ENCODE measurements around the gene TCEAL4. TPM values are rescaled to one million over a fixed set of nuclear protein-coding genes. Genes with fewer than 3 reads are reported as not detected.

The TCEAL4 gene
- total RNA-seq, 3 donors from 2014 or later (not counting 1 experiment from before 2014, with no cell fraction given) = 3.2 to 5.2 (median 4.9) TPM

DNA sequence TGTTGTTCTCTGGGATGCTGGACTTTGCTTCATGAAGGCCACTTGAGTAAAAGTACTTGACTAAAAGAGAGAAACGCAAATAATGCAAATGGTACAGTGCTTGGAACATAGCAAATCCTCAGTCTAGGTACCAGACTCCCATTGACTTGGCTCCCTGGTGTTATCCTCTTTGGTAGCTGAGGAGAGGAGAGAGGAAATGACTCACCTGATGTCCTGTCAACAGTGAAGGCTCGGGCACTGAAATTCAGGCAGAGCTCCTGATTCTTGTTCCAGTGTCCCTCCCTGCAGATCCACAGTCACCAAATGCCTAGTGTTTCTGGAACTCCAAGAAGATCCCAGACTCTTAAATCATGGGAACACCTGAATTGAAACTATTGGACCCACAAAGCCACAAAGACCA lies 22.5 kb upstream of the TCEAL4 start:
- ATAC-seq (no peak), DNase-seq (no peak)
- WGBS (ENCODE audit: insufficient coverage) = 88% methylated on average over 2 of the region's 2 CpGs
- Histone ChIP-seq H3K36me3 (ENCODE audit: control insufficient read depth, insufficient read depth, low read length) (no peaks in the 10 kb centered on the region), H3K4me1 (ENCODE audit: control insufficient read depth, insufficient read depth, low read length) (no peaks in the 10 kb centered on the region), H3K9me3 (ENCODE audit: control insufficient read depth, insufficient read depth, low read length) (no peaks in the 10 kb centered on the region), H3K27me3 (ENCODE audit: control insufficient read depth, insufficient read depth, low read length) (no peaks in the 10 kb centered on the region), H3K4me3 (ENCODE audit: low read length) (no peak overlapping the region), H3K27ac (ENCODE audit: low read length) (no peak overlapping the region)
- intact Hi-C loops (cut with micrococcal nuclease) = no loop called here
- Mint-ChIP-seq H3K27ac (no peak overlapping the region), H3K27me3 (ENCODE audit: low read depth in 2 of 2) (peaks cover 8 to 18% of the 10 kb centered on the region in 2 donors), H3K4me1 (no peaks in the 10 kb centered on the region), H3K36me3 (no peaks in the 10 kb centered on the region), H3K4me3 (no peak overlapping the region), H3K9me3 (no peaks in the 10 kb centered on the region)
- TF ChIP-seq, protein P1, sequence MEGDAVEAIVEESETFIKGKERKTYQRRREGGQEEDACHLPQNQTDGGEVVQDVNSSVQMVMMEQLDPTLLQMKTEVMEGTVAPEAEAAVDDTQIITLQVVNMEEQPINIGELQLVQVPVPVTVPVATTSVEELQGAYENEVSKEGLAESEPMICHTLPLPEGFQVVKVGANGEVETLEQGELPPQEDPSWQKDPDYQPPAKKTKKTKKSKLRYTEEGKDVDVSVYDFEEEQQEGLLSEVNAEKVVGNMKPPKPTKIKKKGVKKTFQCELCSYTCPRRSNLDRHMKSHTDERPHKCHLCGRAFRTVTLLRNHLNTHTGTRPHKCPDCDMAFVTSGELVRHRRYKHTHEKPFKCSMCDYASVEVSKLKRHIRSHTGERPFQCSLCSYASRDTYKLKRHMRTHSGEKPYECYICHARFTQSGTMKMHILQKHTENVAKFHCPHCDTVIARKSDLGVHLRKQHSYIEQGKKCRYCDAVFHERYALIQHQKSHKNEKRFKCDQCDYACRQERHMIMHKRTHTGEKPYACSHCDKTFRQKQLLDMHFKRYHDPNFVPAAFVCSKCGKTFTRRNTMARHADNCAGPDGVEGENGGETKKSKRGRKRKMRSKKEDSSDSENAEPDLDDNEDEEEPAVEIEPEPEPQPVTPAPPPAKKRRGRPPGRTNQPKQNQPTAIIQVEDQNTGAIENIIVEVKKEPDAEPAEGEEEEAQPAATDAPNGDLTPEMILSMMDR (IDR thresholded peaks at IDR 0.05) = no peak

DNA sequence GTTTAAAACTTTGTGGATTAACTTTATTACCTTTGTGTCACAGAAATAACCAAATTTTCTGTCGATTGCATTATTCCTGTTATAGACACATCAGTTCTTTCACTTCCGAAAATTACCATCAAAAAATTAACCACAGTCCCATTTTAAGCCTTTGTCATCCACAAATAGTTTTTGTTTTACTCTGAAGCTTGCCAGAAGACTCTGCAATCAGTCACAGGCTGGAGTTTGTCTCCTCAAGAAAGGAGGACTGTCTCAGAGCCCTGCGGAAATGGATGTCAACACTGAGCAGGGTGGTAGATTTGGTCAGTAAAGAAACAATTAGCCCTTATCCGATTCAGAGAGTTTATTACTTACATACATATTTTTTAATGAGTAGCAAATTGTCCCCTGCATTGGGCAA lies 20.1 kb upstream of the TCEAL4 start:
- Histone ChIP-seq H3K36me3 (ENCODE audit: control insufficient read depth, insufficient read depth, low read length) (no peaks in the 10 kb centered on the region), H3K9me3 (ENCODE audit: control insufficient read depth, insufficient read depth, low read length) (no peaks in the 10 kb centered on the region), H3K4me1 (ENCODE audit: control insufficient read depth, insufficient read depth, low read length) (no peaks in the 10 kb centered on the region), H3K4me3 (ENCODE audit: low read length) (no peak overlapping the region), H3K27ac (ENCODE audit: low read length) (no peak overlapping the region), H3K27me3 (ENCODE audit: control insufficient read depth, insufficient read depth, low read length) (no peaks in the 10 kb centered on the region)
- Mint-ChIP-seq H3K36me3 (no peaks in the 10 kb centered on the region), H3K9me3 (no peaks in the 10 kb centered on the region), H3K27ac (no peak overlapping the region), H3K4me1 (no peaks in the 10 kb centered on the region), H3K27me3 (ENCODE audit: low read depth in 2 of 2) (peaks cover 7 to 24% of the 10 kb centered on the region in 2 donors), H3K4me3 (no peak overlapping the region)
- no peak for DNase-seq
- intact Hi-C loops (cut with micrococcal nuclease) = no loop called here
- ATAC-seq = no peak
- TF ChIP-seq, protein P1 (IDR thresholded peaks at IDR 0.05) = no peak
- 82% methylated on average over 2 of the region's 4 CpGs for WGBS (ENCODE audit: insufficient coverage)

DNA sequence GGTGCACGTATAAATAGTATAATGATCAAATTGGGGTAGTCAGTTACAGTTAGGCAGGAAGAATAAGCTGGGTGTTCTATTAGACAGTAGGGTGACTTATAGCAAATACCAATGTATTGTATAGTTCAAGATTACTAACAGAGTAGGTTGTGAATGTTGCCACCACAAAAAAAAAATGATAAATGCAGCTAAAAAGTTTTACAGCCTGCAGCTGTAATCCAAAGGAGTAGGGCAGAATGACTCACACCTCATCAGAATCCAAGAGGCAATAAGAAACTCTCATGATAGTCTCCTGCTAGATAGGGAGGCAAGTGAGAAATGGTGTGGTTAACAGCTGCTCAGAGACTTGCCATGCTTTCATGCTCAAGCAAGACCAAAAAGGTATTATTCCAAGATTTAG lies 19.6 kb upstream of the TCEAL4 start:
- Mint-ChIP-seq H3K9me3 (no peaks in the 10 kb centered on the region), H3K4me1 (no peaks in the 10 kb centered on the region), H3K27ac (no peak overlapping the region), H3K27me3 (ENCODE audit: low read depth in 2 of 2) (peaks cover 4 to 24% of the 10 kb centered on the region in 2 donors), H3K4me3 (no peak overlapping the region), H3K36me3 (no peaks in the 10 kb centered on the region)
- Histone ChIP-seq H3K9me3 (ENCODE audit: control insufficient read depth, insufficient read depth, low read length) (no peaks in the 10 kb centered on the region), H3K36me3 (ENCODE audit: control insufficient read depth, insufficient read depth, low read length) (no peaks in the 10 kb centered on the region), H3K4me3 (ENCODE audit: low read length) (no peak overlapping the region), H3K27me3 (ENCODE audit: control insufficient read depth, insufficient read depth, low read length) (no peaks in the 10 kb centered on the region), H3K27ac (ENCODE audit: low read length) (no peak overlapping the region), H3K4me1 (ENCODE audit: control insufficient read depth, insufficient read depth, low read length) (no peaks in the 10 kb centered on the region)
- intact Hi-C loops (cut with micrococcal nuclease) = no loop called here
- TF ChIP-seq, protein P1 (IDR thresholded peaks at IDR 0.05) = no peak
- WGBS (ENCODE audit: insufficient coverage) = no CpG with 5 or more reads among the region's 1 CpG
- ATAC-seq = no peak
- no peak for DNase-seq

DNA sequence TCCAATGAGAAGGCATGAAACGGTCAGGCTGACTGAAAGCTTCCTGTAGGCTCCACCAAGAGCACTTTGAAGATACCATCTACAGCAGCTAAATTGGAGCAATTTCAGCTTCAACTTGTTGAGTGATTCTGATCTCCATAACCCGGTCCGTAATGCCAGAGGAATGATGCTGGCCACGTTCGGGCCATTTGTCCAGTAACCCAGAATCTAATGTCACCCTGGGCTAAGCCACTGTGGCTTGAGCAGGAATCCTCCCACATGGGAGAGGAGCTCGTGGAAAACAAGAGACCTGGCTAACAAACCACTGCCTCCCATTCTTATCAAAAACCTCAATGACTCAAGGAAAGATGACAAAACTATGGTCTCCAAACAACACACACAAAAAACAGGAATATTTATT lies 14.2 kb upstream of the TCEAL4 start:
- DNase-seq (no peak), ATAC-seq (no peak)
- H3K4me3 ChIP-seq (ENCODE audit: low read length) = no peak overlapping the region
- no peaks in the 10 kb centered on the region for H3K36me3 Mint-ChIP-seq
- H3K27ac ChIP-seq (ENCODE audit: low read length) = no peak overlapping the region
- no peak overlapping the region for H3K4me3 Mint-ChIP-seq
- H3K36me3 ChIP-seq (ENCODE audit: control insufficient read depth, insufficient read depth, low read length) = no peaks in the 10 kb centered on the region
- intact Hi-C loops (cut with micrococcal nuclease) = no loop called here
- H3K4me1 ChIP-seq (ENCODE audit: control insufficient read depth, insufficient read depth, low read length) = no peaks in the 10 kb centered on the region
- H3K9me3 Mint-ChIP-seq = no peaks in the 10 kb centered on the region
- H3K27me3 ChIP-seq (ENCODE audit: control insufficient read depth, insufficient read depth, low read length) = no peaks in the 10 kb centered on the region
- TF ChIP-seq, protein P1 (IDR thresholded peaks at IDR 0.05) = no peak
- H3K4me1 Mint-ChIP-seq = no peaks in the 10 kb centered on the region
- 91% methylated on average over 5 of the region's 6 CpGs for WGBS (ENCODE audit: insufficient coverage)
- peaks cover 0 to 24% of the 10 kb centered on the region in 2 donors for H3K27me3 Mint-ChIP-seq (ENCODE audit: low read depth in 2 of 2)
- H3K9me3 ChIP-seq (ENCODE audit: control insufficient read depth, insufficient read depth, low read length) = no peaks in the 10 kb centered on the region
- H3K27ac Mint-ChIP-seq = no peak overlapping the region

Data from natural killer cell (primary cell).